ENCODE data around the gene ANKHD1.

DNA sequence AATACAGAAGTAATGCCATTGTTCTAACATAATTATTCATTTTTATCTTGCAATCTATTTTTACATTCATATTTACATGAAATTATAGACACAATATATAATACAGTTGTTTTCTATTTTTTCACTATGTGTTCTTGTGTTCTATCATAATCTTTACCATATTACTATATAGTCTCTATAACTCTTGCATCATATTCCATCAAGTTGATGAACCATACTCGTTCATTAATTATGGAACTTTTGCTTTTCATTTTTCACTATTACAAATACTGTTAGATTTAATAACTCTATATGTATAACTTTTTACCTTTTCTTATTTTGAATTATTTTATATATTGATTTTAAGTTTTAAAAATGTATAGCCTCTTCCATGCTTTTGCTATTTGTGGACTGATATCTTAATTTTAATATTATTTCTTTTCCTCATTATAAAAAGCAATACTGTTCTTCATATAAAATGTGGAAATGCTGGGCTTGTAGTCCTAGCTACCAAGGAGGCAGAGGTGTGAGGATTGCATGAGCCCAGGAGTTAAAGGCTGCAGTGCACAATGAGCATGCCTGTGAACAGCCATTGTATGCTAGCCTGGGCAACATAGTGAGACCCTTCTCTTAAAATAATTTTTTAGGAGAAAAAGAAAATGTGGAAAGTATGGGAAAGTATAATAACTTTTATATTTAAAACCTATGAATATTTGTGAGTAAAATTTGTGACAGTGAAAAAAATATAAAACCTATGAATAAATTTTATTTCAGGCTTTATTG lies 65.5 kb downstream of the ANKHD1 start:
- TF ChIP-seq, protein P1, sequence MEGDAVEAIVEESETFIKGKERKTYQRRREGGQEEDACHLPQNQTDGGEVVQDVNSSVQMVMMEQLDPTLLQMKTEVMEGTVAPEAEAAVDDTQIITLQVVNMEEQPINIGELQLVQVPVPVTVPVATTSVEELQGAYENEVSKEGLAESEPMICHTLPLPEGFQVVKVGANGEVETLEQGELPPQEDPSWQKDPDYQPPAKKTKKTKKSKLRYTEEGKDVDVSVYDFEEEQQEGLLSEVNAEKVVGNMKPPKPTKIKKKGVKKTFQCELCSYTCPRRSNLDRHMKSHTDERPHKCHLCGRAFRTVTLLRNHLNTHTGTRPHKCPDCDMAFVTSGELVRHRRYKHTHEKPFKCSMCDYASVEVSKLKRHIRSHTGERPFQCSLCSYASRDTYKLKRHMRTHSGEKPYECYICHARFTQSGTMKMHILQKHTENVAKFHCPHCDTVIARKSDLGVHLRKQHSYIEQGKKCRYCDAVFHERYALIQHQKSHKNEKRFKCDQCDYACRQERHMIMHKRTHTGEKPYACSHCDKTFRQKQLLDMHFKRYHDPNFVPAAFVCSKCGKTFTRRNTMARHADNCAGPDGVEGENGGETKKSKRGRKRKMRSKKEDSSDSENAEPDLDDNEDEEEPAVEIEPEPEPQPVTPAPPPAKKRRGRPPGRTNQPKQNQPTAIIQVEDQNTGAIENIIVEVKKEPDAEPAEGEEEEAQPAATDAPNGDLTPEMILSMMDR (IDR thresholded peaks at IDR 0.05) = no peak
- no peak for TF ChIP-seq POLR2A (IDR thresholded peaks at IDR 0.05)

Data from uterus (tissue), 2 donors.